Testis (tissue), 3 donors: ENCODE results near the gene CNTN2. TPM values are rescaled to one million over a fixed set of nuclear protein-coding genes. Genes with fewer than 3 reads are reported as not detected.
A peak's percentile ranks its signal among the peaks of the same experiment; 100 is the strongest.

ENCODE experiments used
- DNase-seq: peaks from one replicate; pipeline ENCODE4 v3.0.0-alpha.2; 2019
- H3K27ac ChIP-seq, 2 donors: fragments of 200-600 bp; sonication (generic); one replicate each; pipeline ENCODE4 v1.5.1; 2019
- H3K27me3 ChIP-seq: fragments of 200-600 bp; sonication (generic); one replicate; pipeline ENCODE4 v1.5.1; 2019
- H3K36me3 ChIP-seq: fragments of 200-600 bp; sonication (generic); one replicate; pipeline ENCODE4 v1.5.1; 2017; ENCODE audit warnings: low read depth; ENCODE audit errors: missing control alignments
- H3K4me1 ChIP-seq: fragments of 200-600 bp; sonication (generic); one replicate; pipeline ENCODE4 v1.5.1; 2019
- H3K4me3 ChIP-seq, 2 donors: fragments of 200-600 bp; sonication (generic); one replicate each; pipeline ENCODE4 v1.5.1; 2017 to 2019
- H3K9me3 ChIP-seq: fragments of 200-600 bp; sonication (generic); one replicate; pipeline ENCODE4 v1.5.1; 2017
- POLR2A ChIP-seq: fragments of 450-650 bp; IDR thresholded peaks from one replicate; pipeline ENCODE4 v1.6.1; 2017; ENCODE audit warnings: antibody characterized with exemption, mild to moderate bottlenecking, moderate library complexity
- WGBS, 2 donors: methylation state at CpG; one replicate each; pipeline ENCODE4 v1.1.5; 2018; 5-methylcytosine and 5-hydroxymethylcytosine counted together
- intact Hi-C: fragments of 100-400 bp; cut with DNase I; formaldehyde crosslinking; loops from one replicate; pipeline ENCODE4 v1.15.1; 2023; ENCODE audit warnings: low total_unique reads
- polyA plus RNA-seq: library from polyadenylated mRNA; stranded (reverse); fragments of 350-450 nt; fragmentation: Illumina TruSeq; extraction: RNeasy Lipid Tissue Mini Kit (QIAGEN cat#74804); gene quantifications from one replicate; pipeline ENCODE4 v1.2.3, GENCODE V29; 2014; ENCODE audit warnings: low read depth, low replicate concordance; ENCODE audit not compliant: insufficient read depth
- total RNA-seq, 2 donors: library from RNA; depleted of rRNA; stranded (reverse); fragments of >200 nt; gene quantifications; one replicate each; pipeline ENCODE4 v1.2.3, GENCODE V29; 2016
- TF ChIP-seq, protein P1 (sequence below), 3 experiments: fragments of 450-650 bp in 2 of 3; fragments of 200-600 bp in 1 of 3; sonication (generic) in 1 of 3; IDR thresholded peaks; one replicate each; pipeline ENCODE4 v1.5.1; 2016 to 2019; ENCODE audit warnings: antibody characterized with exemption in 3 of 3, mild to moderate bottlenecking in 2 of 3, moderate library complexity in 1 of 3

Gene CNTN2
- total and polyA plus RNA-seq, 3 donors from 2014 or later: 16.4 to 31.9 (median 17.2) TPM

DNA sequence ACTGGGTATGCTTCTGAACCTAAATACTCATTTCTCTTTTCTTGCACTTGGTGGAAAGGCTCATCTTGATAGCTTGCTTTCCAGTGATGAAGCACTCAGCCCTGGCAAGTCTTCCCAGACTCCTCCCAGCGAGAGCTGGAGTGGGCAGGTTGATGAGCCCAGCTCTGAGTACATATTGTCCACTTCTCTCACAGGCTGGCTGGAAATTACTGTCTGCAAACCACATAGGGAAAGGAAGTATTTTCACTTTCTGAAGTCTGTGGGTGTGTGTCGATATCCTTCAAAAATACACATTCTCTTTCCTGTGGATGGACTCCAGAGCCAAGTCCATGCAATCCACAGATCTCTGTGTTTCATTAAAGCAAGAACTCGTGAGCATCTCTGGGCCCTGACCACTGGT is 38.7 kb upstream of the CNTN2 start:
- no peaks in the 10 kb centered on the region for H3K27me3 ChIP-seq
- H3K9me3 ChIP-seq: no peaks in the 10 kb centered on the region
- WGBS, 2 donors: 58% methylated on average over 3 of the region's 3 CpGs
- no peaks in the 10 kb centered on the region for H3K36me3 ChIP-seq
- H3K4me3 ChIP-seq: no peak overlapping the region
- DNase-seq: peak; percentile 58
- H3K27ac ChIP-seq: peak overlapping the region in 1 of 2 donors; percentile 42
- TF ChIP-seq POLR2A: no peak
- TF ChIP-seq, protein P1, sequence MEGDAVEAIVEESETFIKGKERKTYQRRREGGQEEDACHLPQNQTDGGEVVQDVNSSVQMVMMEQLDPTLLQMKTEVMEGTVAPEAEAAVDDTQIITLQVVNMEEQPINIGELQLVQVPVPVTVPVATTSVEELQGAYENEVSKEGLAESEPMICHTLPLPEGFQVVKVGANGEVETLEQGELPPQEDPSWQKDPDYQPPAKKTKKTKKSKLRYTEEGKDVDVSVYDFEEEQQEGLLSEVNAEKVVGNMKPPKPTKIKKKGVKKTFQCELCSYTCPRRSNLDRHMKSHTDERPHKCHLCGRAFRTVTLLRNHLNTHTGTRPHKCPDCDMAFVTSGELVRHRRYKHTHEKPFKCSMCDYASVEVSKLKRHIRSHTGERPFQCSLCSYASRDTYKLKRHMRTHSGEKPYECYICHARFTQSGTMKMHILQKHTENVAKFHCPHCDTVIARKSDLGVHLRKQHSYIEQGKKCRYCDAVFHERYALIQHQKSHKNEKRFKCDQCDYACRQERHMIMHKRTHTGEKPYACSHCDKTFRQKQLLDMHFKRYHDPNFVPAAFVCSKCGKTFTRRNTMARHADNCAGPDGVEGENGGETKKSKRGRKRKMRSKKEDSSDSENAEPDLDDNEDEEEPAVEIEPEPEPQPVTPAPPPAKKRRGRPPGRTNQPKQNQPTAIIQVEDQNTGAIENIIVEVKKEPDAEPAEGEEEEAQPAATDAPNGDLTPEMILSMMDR (IDR thresholded peaks at IDR 0.05): no peak
- intact Hi-C loops: no loop called here
- peaks cover 3% of the 10 kb centered on the region for H3K4me1 ChIP-seq

GRCh38 chr1:205008896-205009295 is 34.1 kb upstream of the CNTN2 start:
- Histone ChIP-seq H3K27ac (no peak overlapping the region), H3K36me3 (no peaks in the 10 kb centered on the region), H3K4me1 (peaks cover 16% of the 10 kb centered on the region), H3K9me3 (no peaks in the 10 kb centered on the region), H3K4me3 (no peak overlapping the region), H3K27me3 (no peaks in the 10 kb centered on the region)
- no peak for DNase-seq
- 85 to 94% methylated on average over 7 to 8 of the region's 8 CpGs for WGBS, 2 donors
- no peak for TF ChIP-seq POLR2A
- TF ChIP-seq, protein P1 (IDR thresholded peaks at IDR 0.05): no peak
- intact Hi-C loops: no loop called here

DNA sequence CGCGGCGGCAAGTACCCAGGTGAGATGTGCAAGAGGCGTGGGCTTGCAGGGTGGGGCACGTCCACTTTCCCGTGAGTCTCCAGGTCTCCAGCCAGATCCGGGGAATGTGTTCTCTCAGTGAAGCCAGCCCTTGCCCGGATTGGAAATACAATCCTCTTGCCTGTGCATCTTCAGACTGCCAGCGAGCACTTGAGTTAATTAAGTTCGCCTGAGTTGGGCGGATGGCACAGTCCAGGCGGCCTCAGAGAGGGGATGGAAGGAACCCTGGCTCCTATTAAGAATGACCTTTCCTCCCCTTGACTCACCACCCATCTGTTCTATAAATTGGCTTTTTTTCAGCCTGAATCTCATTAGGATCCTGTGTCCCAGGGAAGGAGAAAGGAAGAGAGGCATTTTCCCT is 33.3 kb upstream of the CNTN2 start:
- intact Hi-C loops: no loop called here
- no peak for TF ChIP-seq POLR2A
- TF ChIP-seq, protein P1 (IDR thresholded peaks at IDR 0.05): no peak
- 94 to 97% methylated on average over 5 to 12 of the region's 12 CpGs for WGBS, 2 donors
- Histone ChIP-seq H3K4me3 (no peak overlapping the region), H3K4me1 (peaks cover 18% of the 10 kb centered on the region), H3K36me3 (no peaks in the 10 kb centered on the region), H3K27me3 (no peaks in the 10 kb centered on the region), H3K9me3 (no peaks in the 10 kb centered on the region), H3K27ac (no peak overlapping the region)
- no peak for DNase-seq

GRCh38 chr1:205012391-205013140 is 30.4 kb upstream of the CNTN2 start:
- WGBS, 2 donors: 74 to 78% methylated on average over 13 of the region's 13 CpGs
- peaks cover 15% of the 10 kb centered on the region for H3K4me1 ChIP-seq
- TF ChIP-seq, protein P1 (IDR thresholded peaks at IDR 0.05): no peak
- TF ChIP-seq POLR2A: no peak
- no peak overlapping the region for H3K27ac ChIP-seq
- DNase-seq: no peak
- H3K36me3 ChIP-seq: no peaks in the 10 kb centered on the region
- no peak overlapping the region for H3K4me3 ChIP-seq
- intact Hi-C loops: no loop called here
- H3K27me3 ChIP-seq: no peaks in the 10 kb centered on the region
- no peaks in the 10 kb centered on the region for H3K9me3 ChIP-seq
